GM19238 (cell line): ENCODE results near the gene ARHGAP22.

Experiments
- DNase-seq: peaks from one replicate; pipeline ENCODE4 v3.0.0; 2011; ENCODE audit warnings: low spot score; ENCODE audit not compliant: insufficient read length

Gene ARHGAP22

DNA sequence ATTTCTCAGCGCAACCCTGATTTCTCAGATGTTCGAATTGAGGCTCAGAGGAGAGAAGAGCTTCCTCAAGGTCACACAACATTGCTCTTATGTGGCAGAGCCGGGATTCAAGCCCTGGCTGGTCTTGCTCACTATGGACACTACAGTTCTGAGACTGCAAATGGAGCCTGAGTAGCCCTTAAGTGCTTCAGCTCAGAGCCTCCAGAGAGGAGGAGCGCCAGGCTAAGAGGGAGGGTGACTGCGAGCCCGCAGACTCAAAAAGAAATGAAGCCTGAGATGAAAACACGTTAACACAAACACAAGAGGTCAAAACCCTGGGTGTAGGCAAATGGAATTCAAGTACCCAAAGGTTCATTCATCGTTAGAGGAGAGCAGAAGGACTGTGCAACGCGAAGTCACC is 13.9 kb downstream of the ARHGAP22 start:
- no peak for DNase-seq

DNA sequence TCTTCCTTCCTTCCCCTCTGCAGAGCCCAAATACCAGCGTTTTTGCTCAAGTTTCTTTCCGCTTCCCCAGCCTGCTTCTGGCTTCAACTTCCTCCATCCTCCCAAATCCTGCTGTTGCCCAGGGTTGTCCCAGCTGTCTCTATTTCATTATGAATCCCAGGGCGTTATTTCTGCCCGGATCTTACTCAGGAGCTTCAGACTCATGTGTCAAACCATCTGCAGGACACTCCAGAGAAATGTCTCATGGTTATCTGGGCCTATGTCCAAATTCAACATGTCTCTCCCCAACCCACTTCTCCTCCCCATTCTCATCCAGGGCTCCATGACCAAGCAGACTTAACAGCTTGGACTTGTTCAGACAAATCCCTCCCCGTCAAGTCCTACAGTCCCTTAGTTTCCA is 15.6 kb downstream of the ARHGAP22 start:
- no peak for DNase-seq

DNA sequence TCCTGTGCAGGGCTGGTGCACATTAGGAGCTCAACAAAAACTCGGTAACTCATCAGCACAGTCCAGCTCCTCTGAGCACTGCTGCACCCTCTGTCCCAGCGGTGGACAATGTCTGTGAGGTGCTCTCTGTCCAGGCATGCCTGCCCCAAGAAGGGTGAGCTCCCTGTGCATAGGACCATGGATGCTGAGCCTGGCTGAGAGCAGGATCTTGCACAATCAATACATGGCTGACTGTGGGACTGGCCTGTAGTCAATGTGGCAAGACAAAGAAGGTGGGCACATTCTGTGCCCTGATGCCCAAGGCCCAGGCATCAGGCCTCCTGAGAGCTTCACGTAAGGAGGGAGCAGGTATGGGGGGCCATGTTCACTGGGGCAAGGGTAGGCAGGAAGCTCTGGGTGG is 17.1 kb downstream of the ARHGAP22 start:
- DNase-seq: no peak

DNA sequence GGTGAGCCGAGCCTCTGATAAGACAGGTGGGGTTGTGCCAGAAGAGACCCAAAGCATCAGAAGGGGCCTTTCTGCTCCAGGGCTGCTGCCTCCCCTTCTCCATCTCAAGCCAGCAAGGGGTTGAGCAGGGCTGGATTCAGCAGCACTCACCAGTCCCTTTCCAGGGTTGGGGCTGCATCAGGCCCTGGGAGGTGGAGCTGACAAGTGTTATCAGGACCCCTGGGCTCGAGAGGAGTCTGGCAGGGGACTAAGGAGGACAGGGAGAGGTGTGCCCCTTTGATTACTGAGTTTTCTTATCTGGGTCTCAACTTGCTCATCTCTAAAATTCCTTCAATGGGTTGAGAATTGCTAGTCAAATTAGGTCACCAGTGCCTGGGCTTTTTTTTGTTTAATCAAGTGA is 17.8 kb downstream of the ARHGAP22 start:
- DNase-seq: no peak

DNA sequence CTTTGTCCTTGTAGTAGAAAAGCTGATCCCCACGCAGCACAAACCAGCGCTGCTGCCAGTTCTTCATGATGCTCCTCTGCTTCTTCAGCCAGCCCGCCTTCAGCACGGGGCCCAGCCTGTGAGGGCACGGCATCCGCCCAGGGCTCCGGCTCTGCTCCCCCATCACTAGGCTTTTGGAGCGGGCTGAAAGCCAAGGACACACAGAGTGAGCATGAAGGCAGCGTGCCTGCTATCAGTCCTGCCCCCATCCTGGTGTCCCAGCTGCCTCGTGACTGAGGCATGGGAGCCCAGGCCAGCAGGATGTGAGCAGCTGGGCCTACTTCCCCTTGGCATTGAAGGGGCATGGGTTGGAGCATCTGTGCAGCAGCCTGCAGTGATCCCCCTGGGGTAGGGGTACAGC is 21.9 kb downstream of the ARHGAP22 start:
- no peak for DNase-seq

DNA sequence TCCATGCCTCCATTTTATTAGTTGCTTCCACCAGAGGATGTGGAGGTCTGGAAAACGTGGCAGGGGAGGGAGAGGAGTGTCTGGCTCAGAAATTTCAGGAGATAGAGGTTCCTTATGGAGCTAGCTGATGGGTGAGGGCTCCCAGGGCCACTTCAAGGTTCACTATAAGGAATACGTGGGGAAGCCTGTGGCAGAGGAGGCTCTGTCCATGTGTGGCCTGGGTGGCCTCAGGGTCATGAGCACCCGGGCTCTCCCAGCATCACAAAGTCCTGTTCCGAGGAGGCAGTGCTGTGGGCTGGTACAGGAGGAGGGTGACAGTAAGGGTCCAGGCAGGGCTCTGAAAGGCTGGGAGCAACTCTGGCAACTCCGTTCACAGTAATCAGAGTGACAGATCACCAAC is 24.6 kb downstream of the ARHGAP22 start:
- DNase-seq: no peak

DNA sequence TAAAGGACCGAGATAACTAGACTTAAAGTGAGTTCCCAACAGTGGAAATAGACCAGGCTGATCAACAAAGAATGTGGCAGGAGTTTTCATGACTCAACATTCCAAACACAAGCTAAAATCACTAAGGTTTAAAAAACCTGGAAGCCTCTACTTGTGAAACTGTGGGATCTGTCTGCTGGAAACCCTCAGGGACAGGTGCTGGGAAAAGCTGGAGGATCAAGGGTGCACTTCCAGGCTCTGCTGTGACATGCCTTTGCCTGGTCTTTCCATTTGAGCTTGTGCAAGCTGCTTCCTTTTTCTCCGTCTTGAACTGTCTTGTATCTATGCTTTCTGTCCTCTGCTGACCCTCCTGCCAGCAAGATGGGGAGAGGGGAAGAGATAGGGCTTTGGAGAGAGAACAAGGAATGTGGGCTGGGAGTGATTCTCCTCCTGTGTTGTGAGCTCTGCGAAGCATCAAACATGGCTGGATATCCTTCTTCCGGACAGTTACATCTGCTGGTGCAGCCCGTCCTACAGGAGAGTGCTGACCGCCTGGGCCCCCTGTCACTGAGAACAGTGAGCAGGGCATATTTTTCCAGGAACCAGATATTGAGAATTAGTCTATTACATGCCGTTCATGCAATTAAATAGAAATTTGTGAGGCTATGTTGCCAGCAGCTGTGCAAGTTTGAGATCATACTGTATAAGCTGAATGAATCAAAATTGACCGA is 25.5 kb downstream of the ARHGAP22 start:
- DNase-seq: no peak

DNA sequence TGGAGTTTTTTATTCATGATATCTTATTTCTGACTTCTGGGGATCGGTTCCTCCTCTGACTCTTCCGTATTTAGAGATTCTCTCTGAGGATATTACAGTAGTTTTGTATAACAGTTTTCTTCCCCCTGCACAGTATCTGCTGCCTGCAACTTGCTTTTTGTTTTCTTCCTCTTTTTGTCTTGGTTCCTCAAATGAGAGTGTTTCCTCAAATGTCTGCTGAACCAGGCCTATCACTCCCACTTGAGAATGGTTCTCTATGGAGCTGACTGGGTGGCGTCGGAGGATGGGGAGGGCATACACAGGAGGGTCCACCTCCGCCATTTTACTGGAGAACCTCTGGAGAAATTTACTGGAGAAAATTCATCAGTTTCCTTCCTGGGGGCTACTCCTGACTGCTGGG is 27.7 kb downstream of the ARHGAP22 start:
- DNase-seq: no peak

DNA sequence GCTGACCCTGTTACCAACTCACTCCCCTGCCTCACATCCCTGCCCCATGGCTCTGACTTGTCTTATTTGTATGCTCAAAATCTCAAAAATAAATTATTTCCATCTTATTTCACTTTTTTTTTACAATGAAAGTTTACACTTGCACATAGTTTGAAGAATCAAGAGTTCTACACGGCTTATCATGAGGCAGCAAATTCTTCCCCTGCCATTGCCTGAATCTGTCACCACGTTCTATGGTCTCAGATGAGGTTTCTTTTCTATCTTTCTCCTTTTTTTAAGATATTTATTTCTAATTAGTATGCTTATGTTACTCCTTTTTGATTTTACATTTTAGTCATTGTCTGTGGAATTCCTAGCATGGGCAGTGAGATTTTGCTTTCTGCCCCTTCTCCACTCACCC is 28.4 kb downstream of the ARHGAP22 start:
- DNase-seq: no peak

DNA sequence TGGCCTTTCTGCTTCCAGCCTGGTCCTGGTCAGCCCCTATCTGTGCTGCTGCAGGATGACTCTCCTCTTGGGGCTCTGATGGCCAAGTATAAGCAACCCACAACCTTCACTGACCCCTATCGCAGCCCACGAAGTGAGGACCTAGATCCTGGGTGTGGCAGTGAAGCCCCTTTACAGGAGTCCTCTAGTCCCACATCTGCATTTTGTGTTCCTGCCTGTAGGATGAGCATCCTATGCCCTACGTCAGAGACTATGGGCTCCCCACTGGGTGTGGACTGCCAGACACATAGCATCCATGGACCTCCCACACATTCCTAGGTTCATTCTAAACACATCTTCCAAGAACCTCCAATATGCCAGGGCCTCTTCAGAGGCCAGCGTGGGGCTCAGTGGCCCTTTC is 29.0 kb downstream of the ARHGAP22 start:
- no peak for DNase-seq

DNA sequence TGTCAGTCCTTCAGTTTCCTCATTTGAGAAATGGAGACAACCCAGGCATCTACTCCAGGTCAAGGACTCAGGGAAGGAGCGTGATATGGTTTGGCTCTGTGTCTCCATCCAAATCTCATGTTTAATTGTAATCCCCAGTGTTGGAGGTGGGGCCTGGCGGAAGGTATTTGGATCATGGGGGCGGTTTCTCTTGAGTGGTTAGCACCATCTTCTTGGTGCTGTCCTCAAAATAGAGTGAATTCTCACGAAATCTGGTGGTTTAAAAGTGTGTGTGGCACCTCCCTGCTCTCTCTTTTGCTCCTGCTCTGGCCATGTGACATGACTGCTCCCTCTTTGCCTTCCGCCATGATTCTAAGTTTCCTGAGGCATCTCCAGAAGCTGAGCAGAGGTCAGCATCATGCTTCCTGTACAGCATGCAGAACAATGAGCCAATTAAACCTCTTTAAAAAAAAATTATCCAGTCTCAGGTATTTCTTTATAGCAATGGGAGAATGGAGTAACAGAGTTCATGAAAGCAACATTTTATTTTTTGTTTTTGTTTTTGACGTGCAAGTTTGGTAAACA is 30.0 kb downstream of the ARHGAP22 start:
- no peak for DNase-seq

DNA sequence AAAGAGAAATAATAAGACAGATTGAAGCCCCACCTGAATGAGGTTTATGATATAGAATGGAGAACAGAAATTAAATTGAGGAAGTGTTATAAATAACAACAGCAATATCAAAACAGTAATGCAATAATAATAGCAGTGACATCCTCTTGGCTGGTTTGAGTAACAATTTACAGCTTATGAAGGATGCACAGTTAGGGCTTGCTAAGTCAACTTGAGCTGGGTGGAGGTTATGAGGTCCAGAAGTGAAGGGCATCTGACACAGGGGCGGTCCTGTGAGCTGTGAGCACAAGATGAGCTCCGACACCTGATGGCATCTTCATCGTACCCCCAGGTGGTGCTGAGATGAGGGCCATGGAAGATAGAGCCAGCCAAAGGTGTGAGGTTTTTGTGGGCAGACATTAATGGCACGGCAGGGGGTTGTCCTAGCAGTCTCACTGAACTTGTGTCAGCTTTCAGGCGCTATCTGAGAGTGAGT is 30.5 kb downstream of the ARHGAP22 start:
- no peak for DNase-seq

DNA sequence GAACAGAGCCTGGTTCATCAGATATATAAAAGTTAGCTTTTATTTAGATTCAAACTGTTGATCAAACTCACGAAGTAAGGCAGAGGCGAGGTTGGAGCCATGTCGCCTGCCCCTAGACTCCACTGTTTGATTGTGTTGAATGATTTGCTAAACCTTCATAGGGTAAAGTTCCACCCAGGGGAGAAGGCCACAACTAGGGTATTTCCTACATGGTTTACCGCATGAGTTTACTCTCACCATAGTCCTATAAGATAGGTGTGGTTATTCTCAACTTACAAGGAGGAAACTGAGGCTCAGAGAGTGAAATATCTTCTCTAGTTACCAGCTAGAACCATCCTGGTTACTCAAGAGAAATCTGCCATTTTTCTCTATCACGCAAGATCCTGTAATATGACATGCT is 31.8 kb downstream of the ARHGAP22 start:
- DNase-seq: no peak

DNA sequence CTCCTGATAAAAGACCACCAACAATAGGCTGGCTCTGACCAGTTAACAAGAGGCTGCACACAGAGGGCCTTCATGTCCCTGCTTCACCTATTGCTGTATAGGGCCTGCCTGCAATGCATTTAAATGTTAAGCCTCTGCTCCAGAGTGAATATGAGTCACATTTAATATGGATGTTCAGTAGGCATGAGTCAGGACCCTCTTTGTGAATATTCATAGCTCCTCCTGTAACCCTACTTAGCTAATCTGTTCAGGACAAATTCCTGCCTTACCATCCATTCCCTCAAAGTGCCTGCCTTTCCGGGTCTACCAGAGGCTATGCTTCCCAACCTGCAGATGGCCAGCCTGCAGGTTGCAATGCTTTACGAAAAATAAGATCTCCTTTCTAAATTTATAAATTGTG is 32.5 kb downstream of the ARHGAP22 start:
- no peak for DNase-seq

DNA sequence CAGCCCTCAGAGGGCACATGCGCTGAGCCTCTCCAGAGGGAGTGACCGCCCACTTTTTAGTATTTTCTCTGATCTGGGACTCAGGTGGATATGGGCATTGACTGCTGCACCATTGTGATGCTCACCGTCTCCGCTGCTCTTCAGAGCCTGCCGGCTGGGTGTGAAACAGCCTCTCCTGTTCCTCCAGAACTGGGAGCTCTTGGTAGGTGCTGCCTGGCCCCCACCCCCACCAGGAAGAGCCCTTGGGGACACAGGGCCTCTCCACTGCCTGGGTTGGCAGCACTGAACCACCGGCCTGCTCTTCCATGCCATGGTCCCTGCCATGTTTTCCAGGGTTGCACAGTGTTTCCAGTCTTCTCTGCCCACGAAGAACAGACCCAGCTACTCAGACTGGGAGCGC is 36.3 kb downstream of the ARHGAP22 start:
- DNase-seq: no peak

DNA sequence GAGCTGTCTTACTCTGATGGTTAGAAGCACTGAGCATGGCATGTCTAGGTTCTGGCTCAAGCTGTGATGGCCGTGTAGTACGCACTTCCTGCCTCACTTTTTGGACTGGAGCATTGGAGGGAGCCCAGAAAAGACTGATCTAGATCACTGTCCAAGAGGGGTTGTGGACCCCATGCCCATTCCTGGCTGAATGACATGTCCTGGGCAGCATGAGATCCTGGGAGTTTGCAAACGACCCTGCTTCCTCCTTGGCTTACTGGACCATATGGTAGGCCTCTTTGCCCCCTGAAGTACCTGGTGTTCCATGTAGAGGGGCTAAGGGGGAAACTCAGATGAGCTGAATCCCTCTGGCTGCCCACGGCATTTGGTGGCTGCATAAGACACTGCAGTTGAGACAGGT is 36.7 kb downstream of the ARHGAP22 start:
- no peak for DNase-seq

DNA sequence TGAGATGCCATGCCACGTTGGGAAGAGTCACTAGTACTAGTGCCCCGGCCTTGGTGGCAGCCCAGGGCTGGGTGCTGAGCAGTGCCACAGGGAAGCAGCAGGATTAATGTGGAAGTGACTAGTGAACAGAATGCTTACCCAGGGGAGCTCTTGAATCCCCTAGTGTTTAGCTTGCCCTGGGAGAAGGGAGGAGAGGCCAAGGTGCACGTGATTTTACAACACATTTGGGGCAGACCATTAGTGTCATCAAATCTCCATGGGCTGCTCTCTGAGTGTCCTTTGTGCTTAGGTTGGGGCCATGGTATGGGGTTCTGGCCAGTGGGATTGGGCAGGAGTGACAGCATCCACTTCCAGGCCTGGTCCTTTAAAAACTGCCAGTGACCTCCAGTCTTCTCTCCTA is 37.5 kb downstream of the ARHGAP22 start:
- no peak for DNase-seq

DNA sequence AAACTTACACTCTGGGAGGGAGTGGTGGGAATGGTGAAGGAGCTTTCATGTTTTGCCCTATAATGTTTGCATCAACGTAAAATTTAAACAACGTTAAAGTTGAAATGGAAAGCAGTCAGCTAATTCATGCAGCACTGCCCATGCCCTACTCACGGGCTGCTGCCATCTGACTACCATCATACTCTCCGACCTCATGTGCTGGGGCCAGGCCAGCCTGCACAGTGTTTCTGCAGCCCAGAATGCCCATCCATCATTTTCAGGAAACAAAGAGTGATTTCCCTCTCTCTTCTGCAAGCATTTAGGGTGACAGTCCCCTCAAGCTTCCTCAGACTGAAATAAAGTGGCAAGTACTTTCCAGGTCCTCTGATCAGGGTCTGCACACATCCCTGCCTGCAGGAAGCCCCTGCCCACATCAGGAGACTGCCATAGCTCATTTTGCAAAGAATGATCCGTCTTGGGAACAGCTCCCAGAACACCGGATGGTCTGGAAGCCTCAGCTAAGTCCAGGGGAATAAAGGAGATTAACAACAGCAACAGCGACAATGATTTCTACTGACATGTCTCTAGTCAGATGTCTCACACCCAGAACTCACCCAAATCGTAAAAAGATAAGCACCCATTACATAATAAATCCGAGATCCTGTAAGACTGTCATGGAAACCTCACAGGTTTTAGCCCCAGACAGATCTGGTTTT is 40.3 kb downstream of the ARHGAP22 start:
- no peak for DNase-seq

DNA sequence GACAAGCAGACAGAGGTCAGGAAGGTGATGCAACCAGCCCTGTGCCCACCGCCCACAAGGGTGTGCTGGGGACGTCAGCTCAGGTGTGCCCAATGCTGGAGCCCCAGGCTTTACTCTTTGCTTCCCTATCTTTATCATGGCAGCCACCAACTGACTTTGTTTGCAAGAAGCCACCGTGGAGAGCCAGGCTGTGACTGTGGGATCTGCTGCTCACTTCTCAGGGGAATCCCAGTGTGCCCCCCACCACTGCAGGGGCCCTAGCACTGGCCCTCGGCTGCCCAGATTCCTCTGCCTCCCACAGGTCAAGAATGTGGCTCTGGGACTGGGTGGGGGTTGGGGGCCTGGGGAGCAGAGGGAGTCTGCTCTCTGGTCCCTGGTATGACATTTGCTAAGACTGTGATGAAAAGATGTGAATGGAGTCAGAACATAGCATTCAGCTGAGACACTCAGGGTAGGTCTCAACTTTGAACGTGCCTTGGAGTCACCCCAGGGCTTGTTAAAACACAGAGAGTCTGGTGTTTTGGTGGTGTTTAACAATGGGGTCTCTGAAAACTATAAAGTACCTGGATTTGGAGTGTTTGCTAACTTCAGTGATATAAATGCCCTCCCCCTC is 47.3 kb downstream of the ARHGAP22 start:
- no peak for DNase-seq

DNA sequence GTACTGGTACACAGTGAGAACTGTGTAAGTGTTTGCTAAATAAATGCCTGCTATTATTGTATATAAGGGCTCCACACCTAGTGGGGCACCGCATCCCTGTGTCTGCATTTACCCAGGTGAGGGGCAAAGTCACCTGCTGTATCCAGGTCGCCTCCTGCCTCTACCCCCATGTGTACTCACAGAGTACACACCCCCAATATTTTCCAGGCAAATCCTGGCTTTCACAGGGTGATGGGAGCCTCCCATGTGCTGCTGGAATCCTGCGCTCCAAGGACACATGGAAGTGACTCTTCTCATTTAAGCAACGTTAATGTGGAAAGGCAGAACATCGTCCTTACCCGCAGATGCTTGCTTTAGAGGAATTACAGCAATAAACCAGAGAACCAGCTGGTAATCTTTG is 48.2 kb downstream of the ARHGAP22 start:
- DNase-seq: no peak

DNA sequence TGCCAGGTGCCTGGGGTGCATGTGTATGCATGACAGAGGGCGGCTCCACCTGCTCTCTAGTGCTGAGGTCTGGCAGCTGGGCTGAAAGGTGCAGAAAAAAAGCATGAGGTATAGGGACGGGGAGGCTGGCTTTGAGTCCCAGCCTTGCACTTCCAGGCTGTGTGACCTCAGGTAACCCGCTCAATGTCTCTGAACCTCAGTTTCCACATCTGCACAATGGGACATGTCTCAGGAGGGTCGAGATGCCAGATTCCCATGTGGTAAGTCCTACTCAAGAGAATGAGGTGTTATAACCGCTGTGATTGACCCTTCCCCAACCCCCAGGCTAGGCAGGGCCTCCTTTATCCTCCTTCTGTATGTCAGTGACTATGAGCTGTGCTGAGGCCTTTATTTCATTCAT is 48.8 kb downstream of the ARHGAP22 start:
- no peak for DNase-seq

DNA sequence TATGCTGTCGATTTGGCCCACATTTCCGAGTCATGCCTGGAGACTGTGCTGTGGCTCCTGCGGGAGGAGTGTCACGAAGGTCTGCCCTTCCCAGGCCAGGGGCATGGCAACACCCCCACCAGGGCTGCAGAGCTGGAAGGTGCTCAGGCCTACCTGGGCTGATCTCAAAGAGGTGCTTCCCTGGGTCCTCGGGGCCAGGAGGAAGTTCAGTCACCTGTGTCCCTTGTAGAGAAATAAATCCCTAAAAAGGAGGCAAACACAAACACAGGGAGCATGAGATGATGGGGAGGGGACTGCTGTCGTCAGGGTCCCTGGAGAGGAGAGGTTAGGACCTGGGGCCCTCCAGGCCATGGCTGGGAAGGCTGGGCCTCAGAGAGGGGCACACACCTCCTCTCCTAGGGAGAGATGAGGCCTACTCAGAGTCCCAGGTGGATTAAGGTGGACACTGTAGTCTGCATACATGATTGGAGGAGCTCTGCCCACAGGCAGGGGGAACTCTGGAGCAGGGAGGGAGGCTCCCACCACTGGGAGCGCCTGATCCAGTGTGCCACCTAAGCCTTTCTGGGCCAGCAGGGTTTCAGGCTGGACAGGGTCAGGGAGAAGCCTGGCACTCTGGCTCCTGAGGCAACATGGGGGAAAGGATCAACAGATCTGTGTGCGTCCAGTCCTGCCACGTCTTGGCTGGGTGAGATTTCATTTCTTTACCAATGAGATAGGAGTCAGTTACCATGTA is 49.4 kb downstream of the ARHGAP22 start:
- no peak for DNase-seq
